ENCODE results near the gene SNRPA1.
A peak's percentile ranks its signal among the peaks of the same experiment; 100 is the strongest.

The SNRPA1 gene

DNA sequence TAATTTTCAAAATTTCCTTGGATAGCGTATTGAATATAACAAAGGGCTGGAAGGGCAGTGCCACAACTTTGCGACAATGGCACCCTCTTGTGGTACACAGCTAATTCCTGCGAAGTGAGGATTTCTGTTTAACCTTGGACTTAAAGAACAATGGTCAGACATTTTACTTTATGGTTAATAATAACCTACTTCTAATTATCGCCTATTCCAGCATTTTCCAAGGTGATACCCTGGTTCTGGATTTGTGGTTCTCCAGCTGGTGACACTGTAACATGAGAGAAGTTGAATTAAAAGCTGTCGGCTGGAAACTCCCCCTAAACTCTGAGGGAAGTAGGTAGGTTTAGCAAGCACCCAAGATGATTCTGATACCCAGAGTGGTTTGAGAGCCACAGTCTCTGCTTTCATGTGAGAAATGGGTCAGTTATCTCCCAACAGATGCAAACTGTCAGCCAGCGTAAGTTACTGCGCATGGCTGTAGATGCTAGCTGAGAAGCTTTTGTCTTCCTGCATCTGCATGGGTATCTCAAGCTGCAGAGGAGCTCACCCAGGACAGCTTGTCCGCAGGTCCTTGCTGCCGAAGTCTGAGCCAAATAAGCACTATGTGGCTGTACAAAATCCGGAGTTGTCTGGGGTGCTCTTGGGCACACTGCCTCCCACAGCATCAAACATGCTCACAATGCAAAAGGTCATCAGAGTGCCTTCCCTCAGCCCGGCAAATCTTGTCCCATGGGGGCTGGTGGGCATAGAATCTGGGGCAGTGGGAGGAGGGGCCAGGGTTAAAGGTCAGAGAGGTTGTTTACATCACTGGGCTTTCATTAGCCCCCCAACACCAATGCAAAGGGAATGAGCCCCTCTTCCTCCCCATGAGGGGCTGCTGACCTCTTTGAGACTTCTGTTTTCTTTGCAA, 36.6 kb downstream of the SNRPA1 start:
- peak; percentile 61 for DNase-seq (ENCODE audit: low spot score)

DNA sequence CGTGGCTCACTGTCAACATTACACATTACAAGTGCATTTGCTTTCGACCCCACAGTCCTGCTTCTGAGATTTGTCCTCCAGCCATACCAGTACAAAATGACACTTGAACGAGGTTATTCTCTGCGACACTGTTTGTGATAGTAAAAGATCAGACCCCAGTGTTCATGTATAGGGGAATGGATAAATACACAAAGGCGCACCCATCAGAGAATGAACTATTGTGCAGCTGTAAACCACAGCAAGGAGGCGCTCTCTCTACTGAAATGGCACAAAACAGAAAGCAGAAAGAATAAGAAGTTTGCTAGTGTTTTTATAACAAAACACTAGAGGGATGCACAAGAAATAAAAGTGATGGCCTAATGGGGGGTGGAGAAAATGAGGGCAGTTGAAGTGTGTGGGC, 38.3 kb downstream of the SNRPA1 start:
- DNase-seq (ENCODE audit: low spot score) = no peak

DNA sequence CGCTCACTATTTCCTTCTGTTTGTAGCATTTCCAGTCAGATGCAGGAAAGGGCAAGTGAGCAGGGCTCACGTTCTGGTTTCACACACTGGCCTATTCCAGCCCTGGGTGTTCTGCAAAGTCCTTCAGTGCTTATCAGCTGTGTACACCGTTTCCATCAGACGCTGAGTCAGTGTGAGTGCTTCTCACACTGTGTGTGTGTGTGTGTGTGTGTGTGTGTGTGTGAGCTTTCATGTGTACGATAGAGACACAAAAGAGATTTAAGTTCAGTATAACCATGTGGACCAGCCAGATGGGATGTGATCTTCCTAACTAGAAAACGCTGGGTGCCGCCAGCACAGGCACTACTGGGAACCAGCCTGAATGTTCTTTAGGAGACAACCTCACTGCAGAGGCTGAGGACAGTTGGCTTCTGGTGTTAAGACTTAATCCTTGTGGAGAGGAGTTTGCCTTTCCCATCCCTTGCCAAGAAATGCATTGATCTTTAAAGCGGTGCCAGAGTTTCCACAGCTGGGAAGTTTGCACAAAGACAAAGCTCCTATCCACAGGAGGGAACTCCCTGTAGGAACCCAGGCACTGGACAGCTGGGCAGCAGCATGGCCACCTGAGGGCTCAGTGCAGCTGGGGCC, 39.3 kb downstream of the SNRPA1 start:
- no peak for DNase-seq (ENCODE audit: low spot score)

DNA sequence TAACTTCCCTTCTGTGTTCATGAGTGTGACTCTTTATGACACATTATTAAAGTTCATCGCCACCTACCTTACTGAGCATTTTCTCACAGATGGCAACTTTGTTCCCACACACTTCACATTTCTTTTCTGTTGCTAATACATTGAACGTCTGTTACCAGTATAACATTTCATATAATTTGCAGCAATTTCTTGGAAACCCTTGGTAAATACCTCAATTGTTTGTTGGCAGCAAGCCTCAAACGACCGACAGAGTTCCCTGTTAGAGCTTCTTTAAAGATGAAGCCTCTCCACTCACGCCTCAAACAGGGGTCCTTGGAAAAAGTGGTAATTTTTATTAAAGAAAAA, 40.0 kb downstream of the SNRPA1 start:
- no peak for DNase-seq (ENCODE audit: low spot score)

DNA sequence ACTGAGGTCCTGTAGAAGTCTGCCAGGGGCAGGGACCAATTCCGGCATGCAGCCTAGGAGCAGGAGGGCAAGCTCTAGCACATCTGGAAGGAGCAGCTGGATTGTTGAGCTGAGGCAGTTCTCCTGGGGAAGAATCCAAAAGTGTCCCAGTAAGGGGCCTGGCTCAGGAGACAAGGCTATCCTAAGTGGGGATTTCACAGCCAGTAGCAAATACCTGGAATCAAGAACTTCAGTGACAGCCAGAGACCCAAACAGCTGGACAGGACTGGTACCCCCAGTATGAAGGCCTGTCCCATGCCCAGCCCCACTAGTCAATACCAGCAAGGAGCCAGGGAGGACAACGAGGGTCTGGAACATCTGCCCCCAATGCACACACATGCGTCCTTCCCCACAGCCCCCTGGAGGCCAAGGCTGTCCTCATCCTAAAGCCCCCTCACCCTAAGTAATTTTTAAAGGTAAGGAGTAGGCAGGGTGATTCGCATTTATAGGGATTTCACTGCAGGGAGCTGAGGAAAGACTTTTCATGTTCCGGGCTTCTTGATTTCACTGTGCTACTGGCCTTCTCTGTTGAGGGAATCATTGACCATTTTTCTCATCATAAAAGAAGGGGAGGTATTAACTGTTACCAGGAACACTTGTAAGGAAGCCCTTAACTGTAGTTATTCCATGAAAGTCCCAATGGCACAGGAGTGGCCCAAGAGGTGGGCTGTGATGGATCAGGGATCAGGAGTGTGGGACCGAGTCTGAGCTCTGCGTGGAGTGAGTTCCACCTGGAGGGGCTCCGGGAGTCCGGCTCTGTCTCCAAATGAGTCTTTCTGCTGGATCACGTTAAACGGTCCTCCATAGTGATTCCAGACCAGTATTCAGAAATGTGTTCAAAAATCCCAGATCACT, 40.6 kb downstream of the SNRPA1 start:
- DNase-seq (ENCODE audit: low spot score) = no peak

DNA sequence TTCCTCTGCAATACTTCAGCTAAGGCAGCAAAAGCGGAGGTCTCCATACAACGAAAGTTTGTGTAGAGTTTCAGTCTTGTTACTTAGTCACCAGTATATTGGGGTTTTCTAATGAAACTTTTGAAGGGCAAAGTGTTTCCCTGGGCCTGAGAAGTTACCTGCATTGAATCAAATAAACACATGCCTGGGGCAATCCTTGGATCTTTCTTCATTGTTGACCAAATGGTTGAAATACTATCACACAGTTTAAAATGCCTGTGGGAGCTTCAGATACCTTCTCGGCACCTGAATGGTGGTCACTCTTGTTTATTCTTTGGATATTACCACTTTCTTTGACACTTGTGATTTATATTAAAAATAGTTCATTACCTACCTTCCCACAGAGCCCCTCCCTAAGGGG, 42.2 kb downstream of the SNRPA1 start:
- DNase-seq (ENCODE audit: low spot score) = no peak

DNA sequence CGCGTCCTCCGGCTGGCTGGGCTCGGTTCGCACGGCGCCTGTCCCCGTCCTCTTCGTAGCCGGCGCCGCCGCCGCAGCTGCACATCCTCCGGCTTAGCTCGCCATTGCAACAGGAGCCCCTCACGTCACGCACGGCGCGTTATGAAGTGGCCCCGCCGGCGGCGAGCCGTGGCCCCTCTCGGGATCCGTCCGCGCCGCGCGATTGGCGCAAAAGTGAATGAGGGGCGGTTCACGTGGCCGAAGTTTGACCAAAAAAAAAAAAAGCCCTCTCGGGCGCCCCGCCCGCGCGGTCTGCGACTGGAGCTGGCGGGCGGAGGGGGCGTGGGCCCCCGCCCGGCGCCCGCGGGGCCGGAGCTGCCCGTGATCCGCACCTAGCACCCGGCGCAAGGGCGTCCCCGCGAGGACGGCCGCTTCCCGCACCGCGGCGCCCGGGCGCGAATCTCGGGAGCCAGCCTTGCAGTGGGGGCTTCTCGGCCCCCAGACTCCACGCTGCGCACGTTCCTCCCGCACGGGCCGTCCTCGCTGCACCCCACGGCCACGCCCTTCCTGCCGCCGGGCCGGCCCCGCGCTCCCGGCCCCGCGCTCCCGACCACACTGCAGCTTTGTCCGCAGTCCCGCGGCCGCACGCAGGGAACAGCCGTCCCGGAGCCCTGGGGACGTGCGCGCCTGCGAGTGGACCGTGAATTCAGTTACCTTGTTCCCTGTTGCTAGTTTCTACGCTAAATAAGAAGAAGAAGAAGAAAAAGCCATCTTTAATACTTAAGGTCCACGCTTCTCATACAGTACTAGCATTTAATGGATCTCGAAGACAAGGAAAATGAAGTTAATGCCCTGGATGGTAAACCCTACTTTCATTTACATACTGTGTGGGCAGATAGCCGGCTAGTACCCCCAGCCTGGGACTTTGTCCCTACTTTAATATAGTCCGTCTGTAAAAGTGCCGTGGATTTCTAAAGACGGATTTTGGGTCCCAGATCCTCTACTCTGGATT, 42.9 kb downstream of the SNRPA1 start, which contains the start of gene CHSY1:
TSS of gene CHSY1 (minus strand) at position 219 of the 991 bp plus-strand sequence. CDS start 592 bp downstream, outside the sequence.
- DNase-seq (ENCODE audit: low spot score) = peak; percentile 59

DNA sequence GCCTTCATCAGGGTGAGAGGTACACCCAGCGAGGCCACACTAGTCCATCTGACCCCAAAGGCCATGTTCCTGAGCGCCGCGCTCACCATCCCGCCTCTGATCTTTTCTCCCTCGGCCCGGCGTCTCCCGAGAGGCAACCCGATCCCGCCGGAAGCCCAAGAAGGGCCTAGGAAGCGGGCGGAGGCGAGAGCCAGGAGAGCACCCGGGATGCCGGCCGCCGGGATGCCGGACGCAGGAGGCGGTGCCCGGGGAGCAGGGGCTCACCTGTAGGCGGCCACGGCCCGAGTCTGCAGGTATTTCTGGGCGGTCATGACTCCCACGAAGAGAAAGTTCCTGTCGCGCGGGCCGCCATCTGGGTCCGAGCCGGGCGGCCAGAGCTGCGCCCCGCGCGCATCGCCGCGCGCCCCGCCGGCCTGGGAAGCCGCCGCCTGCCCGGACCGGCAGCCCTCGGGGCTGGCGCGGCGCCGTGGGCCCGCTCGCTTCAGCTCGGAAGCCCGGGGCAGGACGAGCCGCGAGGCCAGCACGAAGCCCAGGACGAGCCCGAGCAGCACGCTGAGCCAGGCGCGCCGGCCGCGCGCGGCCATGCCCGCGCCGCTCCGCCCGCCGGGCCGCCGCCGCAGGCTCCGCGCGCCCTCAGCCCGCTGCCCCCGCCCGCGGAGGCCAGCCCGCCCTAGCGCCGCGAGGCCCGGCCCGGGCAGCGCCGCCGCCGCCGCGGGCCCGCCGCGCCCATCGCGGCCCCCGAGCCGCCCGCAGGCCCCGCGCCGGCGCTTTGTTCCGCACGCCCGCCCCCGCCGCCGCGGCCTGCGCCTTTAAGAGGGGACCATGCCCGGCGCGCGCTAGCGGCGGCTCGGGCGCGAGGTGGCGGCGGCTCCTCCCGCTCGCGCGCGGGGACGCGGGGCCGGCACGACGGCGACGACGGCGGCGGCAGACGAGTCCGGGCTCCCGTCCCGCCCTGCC, 43.9 kb downstream of the SNRPA1 start:
- peak; percentile 30 for DNase-seq (ENCODE audit: low spot score)

DNA sequence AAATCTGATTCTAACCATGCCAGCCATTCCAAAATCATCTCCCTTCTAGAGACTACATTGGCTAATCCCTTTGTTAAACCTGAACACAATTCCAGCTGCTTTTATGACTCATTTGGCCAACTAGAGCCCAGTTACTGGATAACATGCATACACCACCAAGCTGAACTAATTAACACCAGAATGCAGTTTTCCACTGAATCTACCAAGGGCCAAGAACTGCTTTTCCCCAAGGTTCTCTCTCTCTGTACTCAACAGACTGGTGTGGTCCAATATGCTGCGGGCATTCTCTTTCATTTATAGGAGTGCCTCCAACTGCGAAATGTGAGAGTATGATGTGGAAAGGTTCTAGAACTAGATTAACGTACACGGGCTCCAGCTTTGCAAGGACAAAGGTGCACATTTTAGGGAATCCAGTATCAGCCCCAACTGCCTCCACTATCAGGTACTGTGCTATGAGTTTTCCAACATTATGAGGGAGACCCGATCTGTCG, 44.7 kb downstream of the SNRPA1 start:
- DNase-seq (ENCODE audit: low spot score) = no peak

DNA sequence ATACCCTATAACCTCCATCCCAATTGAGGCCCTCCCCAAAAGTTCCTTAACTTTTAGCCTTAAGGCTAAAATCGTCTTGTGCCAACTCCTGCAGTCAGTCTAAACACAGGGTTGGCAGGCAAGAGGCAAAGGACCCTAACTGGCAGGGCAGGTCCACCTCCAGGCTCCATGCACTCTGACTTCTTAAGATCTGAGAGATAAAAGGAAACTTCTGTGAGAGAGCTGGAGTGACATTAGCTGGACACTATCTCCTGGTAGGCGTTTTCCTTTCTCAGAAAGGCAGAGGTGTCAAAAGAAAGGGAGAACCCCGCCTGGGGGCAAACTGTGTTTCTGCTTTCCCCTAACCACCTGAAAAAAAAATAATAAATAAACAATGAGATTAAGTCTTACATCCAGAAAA, 46.8 kb downstream of the SNRPA1 start:
- DNase-seq (ENCODE audit: low spot score) = no peak

DNA sequence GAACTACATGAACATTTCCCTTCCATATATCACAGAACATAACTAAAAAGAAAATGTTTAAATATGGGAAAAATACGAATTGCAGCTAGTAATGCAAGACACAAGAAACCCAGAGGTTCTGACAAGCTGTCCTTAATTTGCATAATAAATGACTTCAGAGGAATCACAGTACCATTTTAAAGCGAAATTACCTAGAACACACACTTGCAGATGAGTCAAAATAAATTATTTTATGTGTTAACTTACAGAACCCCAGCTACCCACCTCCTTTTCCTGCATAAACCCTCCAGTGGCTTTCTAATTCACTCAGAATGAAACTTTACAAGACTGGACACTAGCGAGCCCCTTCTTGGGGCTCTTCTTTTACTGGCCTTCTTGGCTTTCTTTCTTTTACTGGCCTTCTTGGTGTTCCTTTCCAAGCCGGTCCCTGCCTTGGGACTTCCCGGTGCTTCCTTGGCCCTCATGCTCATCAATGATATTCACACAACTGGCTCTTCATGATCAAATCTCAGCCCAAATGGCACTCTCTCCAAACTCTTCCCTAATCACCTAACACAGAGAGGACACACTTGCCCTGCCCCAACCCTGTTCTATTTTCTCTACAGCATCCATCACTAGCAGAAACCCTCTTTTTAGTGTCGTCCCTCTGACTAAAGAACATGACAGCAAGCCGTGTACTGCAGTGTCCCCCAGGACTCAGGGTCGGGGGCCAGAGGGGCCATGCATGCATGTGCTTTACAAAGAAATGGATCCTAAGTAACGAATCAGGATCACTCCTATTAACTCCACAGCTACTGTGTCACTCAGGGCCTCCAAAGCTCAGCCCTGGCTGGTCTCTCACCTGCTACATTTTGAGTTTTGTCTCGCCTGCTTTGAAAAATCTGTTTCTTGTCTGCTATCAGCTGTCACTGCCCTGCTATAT, 48.0 kb downstream of the SNRPA1 start:
- no peak for DNase-seq (ENCODE audit: low spot score)

DNA sequence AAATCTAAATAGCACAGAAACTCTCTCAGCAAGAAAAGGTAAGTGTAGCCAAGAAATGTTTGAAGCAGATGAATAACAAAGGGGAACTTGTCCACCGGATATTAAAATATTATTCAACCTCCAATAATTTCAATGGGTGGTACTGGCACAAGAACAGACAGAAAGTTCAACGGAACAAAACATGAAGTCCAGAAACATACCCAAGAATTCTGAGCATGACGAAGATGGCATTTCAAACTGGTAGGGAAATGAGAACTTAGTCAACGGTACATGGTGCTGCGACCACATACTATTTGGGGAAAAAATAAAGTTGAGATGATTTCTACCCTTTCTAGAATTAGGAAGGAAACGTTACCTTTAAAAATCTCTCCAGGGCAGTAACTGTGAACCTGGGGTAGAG, 48.7 kb downstream of the SNRPA1 start:
- no peak for DNase-seq (ENCODE audit: low spot score)

DNA sequence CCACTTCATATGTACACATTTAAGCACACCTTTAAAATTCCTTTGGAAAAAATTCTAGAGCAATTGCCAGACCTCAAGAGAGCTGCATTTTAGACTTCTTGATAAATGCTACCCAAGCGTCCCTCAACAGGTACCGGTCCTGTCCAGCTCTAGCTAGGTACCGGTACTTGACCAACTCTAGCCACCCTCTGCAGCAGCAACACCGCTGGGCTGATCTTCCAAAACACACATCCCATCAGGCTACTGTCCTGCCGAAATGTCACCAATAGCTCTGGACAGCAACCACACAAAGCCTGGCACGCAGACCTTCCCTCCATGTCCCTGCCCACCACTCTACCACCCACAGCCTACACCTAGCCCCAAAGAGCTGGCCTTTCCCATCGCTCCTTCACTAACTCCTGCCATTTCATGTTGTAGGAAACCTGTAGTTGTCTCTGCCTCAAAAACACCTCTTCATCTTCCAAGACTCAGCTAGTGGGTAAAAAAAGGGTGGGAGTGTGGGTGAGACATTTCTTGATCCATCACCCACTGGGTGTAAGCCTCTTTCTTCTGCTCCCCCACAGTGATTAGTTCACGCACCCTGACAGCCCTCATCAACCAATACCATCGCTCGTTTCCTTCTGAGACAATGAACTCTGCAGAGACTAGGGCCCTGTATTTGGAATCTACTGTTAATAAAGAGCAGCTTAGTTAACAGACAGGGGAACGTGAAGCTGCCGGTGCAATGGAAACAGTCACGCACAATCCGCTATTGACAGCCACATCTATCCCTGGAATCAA, 50.0 kb downstream of the SNRPA1 start:
- DNase-seq (ENCODE audit: low spot score) = no peak

DNA sequence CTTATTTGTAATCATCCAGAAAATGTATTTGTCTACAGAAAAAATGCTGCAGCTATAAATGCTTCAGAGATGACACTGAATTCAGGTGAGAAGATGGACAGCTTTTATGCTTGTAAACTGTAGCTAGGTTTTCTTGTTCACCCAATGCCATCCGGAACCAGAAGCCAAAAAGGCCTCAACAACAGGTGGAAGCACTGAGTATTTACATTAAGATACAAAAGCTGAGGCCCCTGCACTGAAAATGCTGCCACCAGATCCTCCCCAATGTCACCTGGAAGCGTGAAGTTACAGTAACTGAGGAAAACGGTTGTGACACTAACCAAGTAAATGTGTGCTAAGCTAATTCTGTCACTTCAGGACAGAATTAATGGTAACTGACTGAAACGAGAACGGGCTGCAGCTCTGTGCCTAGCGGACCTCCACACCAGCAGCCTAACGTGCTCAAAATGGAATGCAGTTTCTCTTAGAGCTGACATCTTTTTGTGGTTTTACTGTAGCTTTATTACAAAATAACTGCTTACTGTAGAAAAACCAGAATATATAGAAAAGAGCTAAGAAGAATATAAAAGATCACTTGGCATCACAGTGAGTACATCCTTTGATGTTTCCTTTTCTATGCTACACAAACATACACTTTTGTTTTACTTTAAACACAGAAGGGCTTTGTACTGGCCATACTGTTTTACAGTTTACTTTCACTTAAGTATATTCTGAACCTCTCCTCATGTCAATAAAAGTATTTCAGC, 50.8 kb downstream of the SNRPA1 start:
- DNase-seq (ENCODE audit: low spot score) = no peak

DNA sequence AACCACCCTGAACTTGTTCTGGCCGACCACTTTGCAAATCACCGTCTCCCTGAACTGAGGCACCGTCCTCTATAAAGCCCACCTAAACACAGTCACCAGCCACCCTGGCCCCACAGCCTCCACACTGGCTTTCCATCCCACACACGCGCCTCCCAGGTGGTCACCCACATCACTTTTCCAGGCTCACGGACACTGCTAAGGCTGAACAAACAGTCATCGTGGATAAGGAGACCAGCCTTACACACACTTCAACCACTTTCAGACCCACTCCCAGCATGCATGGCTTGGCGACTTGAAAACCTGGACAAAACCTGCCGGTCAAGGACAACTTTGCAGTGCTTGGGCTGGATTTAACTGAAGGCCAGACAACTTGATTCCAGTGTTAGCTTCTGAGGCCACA, 51.6 kb downstream of the SNRPA1 start:
- no peak for DNase-seq (ENCODE audit: low spot score)

DNA sequence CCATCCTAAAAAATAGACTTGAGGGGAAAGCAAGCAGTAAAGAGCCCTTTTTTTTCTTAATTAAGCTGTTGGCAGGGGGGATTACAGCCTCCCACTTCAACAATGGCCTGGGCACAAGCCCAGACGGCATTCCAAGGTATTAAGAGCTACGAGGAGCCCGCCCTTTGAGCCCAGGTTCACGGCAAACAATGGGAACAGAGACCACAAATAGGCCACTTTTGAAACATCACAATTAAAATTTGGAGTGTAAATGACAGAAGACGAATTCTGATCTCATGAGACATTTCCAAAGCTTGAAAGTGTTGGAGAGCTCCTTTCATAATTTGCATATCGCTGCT, 52.1 kb downstream of the SNRPA1 start:
- DNase-seq (ENCODE audit: low spot score) = no peak
